Neuronal stem cell (in vitro differentiated cells): Measurements from ENCODE around the gene CPS1.

ENCODE experiments used
- DNase-seq: peaks from one replicate; pipeline ENCODE4 v3.0.0-alpha.2; 2013; ENCODE audit warnings: low spot score
- H2AFZ ChIP-seq: one replicate; pipeline ENCODE4 v1.6.1; 2013; ENCODE audit warnings: mild to moderate bottlenecking, low read length, inconsistent platforms
- H2AK5ac ChIP-seq: 2 replicates; pipeline ENCODE4 v1.6.1; 2013; ENCODE audit warnings: low read depth, mild to moderate bottlenecking, inconsistent platforms, low read length, moderate library complexity, mixed read lengths
- H2BK120ac ChIP-seq: 2 replicates; pipeline ENCODE4 v1.6.1; 2013; ENCODE audit warnings: low read depth, mild to moderate bottlenecking, inconsistent platforms, low read length, moderate library complexity, mixed read lengths
- H2BK12ac ChIP-seq: one replicate; pipeline ENCODE4 v1.6.1; 2013; ENCODE audit warnings: low read length, inconsistent platforms
- H2BK15ac ChIP-seq: 2 replicates; pipeline ENCODE4 v1.6.1; 2013; ENCODE audit warnings: mild to moderate bottlenecking, low read length, inconsistent platforms, mixed read lengths
- H2BK5ac ChIP-seq: one replicate; pipeline ENCODE4 v1.6.1; 2013; ENCODE audit warnings: inconsistent platforms, mild to moderate bottlenecking, low read length, moderate library complexity
- H3K14ac ChIP-seq: one replicate; pipeline ENCODE4 v1.6.1; 2013; ENCODE audit warnings: low read length, inconsistent platforms
- H3K18ac ChIP-seq: 2 replicates; pipeline ENCODE4 v1.6.1; 2013; ENCODE audit warnings: low read length, inconsistent platforms
- H3K23ac ChIP-seq: 2 replicates; pipeline ENCODE4 v1.6.1; 2013; ENCODE audit warnings: low read depth, mild to moderate bottlenecking, mixed read lengths, low read length, inconsistent platforms; ENCODE audit not compliant: poor library complexity
- H3K27ac ChIP-seq: replicated peaks from 3 replicates; pipeline ENCODE4 v1.5.1; 2013; ENCODE audit warnings: low read length, inconsistent platforms
- H3K27me3 ChIP-seq, 3 experiments: 2 replicates each; pipeline ENCODE4 v1.6.1; 2013; ENCODE audit warnings: low read length in 3 of 3, mild to moderate bottlenecking in 2 of 3, inconsistent platforms in 1 of 3, low read depth in 1 of 3, mixed read lengths in 1 of 3, moderate library complexity in 1 of 3; ENCODE audit not compliant: control insufficient read depth in 3 of 3, insufficient read depth in 3 of 3
- H3K36me3 ChIP-seq, 2 donors: replicated peaks in 1 of 2; 2 replicates each; pipeline ENCODE4 v1.6.1; 2013; ENCODE audit warnings: low read length in 2 of 2; ENCODE audit not compliant: control insufficient read depth in 2 of 2, insufficient read depth in 2 of 2
- H3K4ac ChIP-seq: 2 replicates; pipeline ENCODE4 v1.6.1; 2013; ENCODE audit warnings: inconsistent platforms, mild to moderate bottlenecking, low read length, moderate library complexity
- H3K4me1 ChIP-seq, 2 donors: 1 replicate in 1 of 2; 2 replicates in 1 of 2; pipeline ENCODE4 v1.6.1; 2013; ENCODE audit warnings: low read length in 2 of 2, low read depth in 1 of 2; ENCODE audit not compliant: control insufficient read depth in 2 of 2, insufficient read depth in 1 of 2
- H3K4me2 ChIP-seq: one replicate; pipeline ENCODE4 v1.6.1; 2013; ENCODE audit warnings: mild to moderate bottlenecking, low read length, inconsistent platforms; ENCODE audit not compliant: insufficient read depth, poor library complexity, severe bottlenecking
- H3K4me3 ChIP-seq, 2 donors: 2 replicates each; pipeline ENCODE4 v1.5.1; 2013; ENCODE audit warnings: low read length in 2 of 2, mild to moderate bottlenecking in 2 of 2, inconsistent platforms in 1 of 2, moderate library complexity in 1 of 2
- H3K79me1 ChIP-seq: one replicate; pipeline ENCODE4 v1.6.1; 2013; ENCODE audit warnings: low read depth, mild to moderate bottlenecking, inconsistent platforms, low read length, moderate library complexity
- H3K9ac ChIP-seq: one replicate; pipeline ENCODE4 v1.6.1; 2013; ENCODE audit warnings: mild to moderate bottlenecking, low read depth, low read length, inconsistent platforms; ENCODE audit not compliant: poor library complexity
- H3K9me3 ChIP-seq, 2 donors: replicated peaks in 1 of 2; 2 replicates each; pipeline versions ENCODE3 to v1.6.1; 2013; ENCODE audit warnings: low read length in 2 of 2, mild to moderate bottlenecking in 2 of 2, inconsistent platforms in 1 of 2, low read depth in 1 of 2, mixed read lengths in 1 of 2, moderate library complexity in 1 of 2; ENCODE audit not compliant: control insufficient read depth in 2 of 2, insufficient read depth in 1 of 2
- H4K8ac ChIP-seq: one replicate; pipeline ENCODE4 v1.6.1; 2013; ENCODE audit warnings: low read depth, mild to moderate bottlenecking, inconsistent platforms, low read length, moderate library complexity
- H4K91ac ChIP-seq: one replicate; pipeline ENCODE4 v1.6.1; 2013; ENCODE audit warnings: low read length, low read depth, mild to moderate bottlenecking, inconsistent platforms; ENCODE audit not compliant: poor library complexity
- WGBS, 2 donors: extraction: QIAGEN DNeasy Blood & Tissue Kit; methylation state at CpG; one replicate each; pipeline ENCODE4 v1.1.7; 2013; ENCODE audit warnings: missing lambda C conversion rate in 2 of 2, mixed read lengths in 1 of 2; ENCODE audit not compliant: insufficient read length in 2 of 2, insufficient replicate concordance in 1 of 2; ENCODE audit errors: extremely low coverage in 2 of 2; 5-methylcytosine and 5-hydroxymethylcytosine counted together

CPS1 gene

GRCh38 chr2:210593166-210593565, 36.8 kb downstream of the CPS1 start:
- DNase-seq: no peak
- no peak overlapping the region for H2BK120ac ChIP-seq

GRCh38 chr2:210598219-210598618, 41.8 kb downstream of the CPS1 start:
- no peak for DNase-seq
- Histone ChIP-seq H3K27me3 (no peaks in the 10 kb centered on the region), H2BK120ac (no peak overlapping the region), H3K79me1 (no peaks in the 10 kb centered on the region), H4K8ac (no peak overlapping the region), H3K9me3 (peaks cover 0 to 12% of the 10 kb centered on the region in 2 donors), H2BK15ac (no peak overlapping the region), H2AFZ (no peak overlapping the region), H3K36me3 (peaks cover 0 to 49% of the 10 kb centered on the region in 2 donors), H2AK5ac (no peak overlapping the region), H3K27ac (no peak overlapping the region), H2BK12ac (no peak overlapping the region), H3K23ac (no peak overlapping the region), H3K4me2 (no peak overlapping the region), H3K4ac (no peak overlapping the region), H2BK5ac (no peak overlapping the region), H3K14ac (no peak overlapping the region), H3K4me1 (peaks cover 0 to 6% of the 10 kb centered on the region in 2 donors), H3K4me3 (no peak overlapping the region), H3K18ac (no peak overlapping the region), H3K9ac (no peak overlapping the region), H4K91ac (no peak overlapping the region)
- no CpG with 5 or more reads among the region's 3 CpGs for WGBS, 2 donors

More at GRCh38 chr2:210593166-210593565, 36.8 kb downstream of the CPS1 start:
- Histone ChIP-seq H2BK15ac (no peak overlapping the region), H2BK5ac (no peak overlapping the region), H3K23ac (no peak overlapping the region), H2BK12ac (no peak overlapping the region), H3K27me3 (no peaks in the 10 kb centered on the region), H3K4me2 (no peak overlapping the region), H3K36me3 (peaks cover 0 to 14% of the 10 kb centered on the region in 2 donors), H3K4me1 (peaks cover 0 to 14% of the 10 kb centered on the region in 2 donors), H3K14ac (no peak overlapping the region), H4K91ac (no peak overlapping the region), H2AFZ (peak overlapping the region; percentile 54), H3K18ac (no peak overlapping the region), H3K9ac (no peak overlapping the region), H3K4me3 (no peak overlapping the region), H3K9me3 (peaks cover 0 to 5% of the 10 kb centered on the region in 2 donors), H3K79me1 (no peaks in the 10 kb centered on the region), H2AK5ac (no peak overlapping the region), H3K4ac (no peak overlapping the region), H3K27ac (no peak overlapping the region), H4K8ac (no peak overlapping the region)
- no CpG with 5 or more reads among the region's 4 CpGs for WGBS, 2 donors

- Histone ChIP-seq H2BK15ac (no peak overlapping the region), H3K27me3 (no peaks in the 10 kb centered on the region), H3K4me1 (no peaks in the 10 kb centered on the region), H4K8ac (no peak overlapping the region), H3K4me3 (no peak overlapping the region), H4K91ac (no peak overlapping the region), H3K79me1 (no peaks in the 10 kb centered on the region), H3K9ac (no peak overlapping the region), H3K23ac (no peak overlapping the region), H3K4me2 (no peak overlapping the region), H3K4ac (no peak overlapping the region), H2BK120ac (no peak overlapping the region), H2BK5ac (no peak overlapping the region), H3K18ac (no peak overlapping the region), H3K9me3 (peaks cover 0 to 12% of the 10 kb centered on the region in 2 donors), H3K36me3 (peaks cover 0 to 52% of the 10 kb centered on the region in 2 donors), H3K27ac (no peak overlapping the region), H2BK12ac (no peak overlapping the region), H2AK5ac (no peak overlapping the region), H3K14ac (no peak overlapping the region), H2AFZ (no peak overlapping the region)
- DNase-seq: no peak
- no CpG with 5 or more reads among the region's 1 CpG for WGBS, 2 donors
These were observed 43.1 kb downstream of the CPS1 start for GRCh38 chr2:210599476-210599875.

- H3K27ac ChIP-seq: no peak overlapping the region
- H3K9ac ChIP-seq: no peak overlapping the region
These were observed 48.3 kb downstream of the CPS1 start for GRCh38 chr2:210604666-210605065.

More at GRCh38 chr2:210604666-210605065, 48.3 kb downstream of the CPS1 start:
- H3K27me3 ChIP-seq: no peaks in the 10 kb centered on the region
- no peak overlapping the region for H3K4me3 ChIP-seq
- no CpG with 5 or more reads among the region's 1 CpG for WGBS, 2 donors
- H2BK15ac ChIP-seq: no peak overlapping the region
- no peak overlapping the region for H2BK5ac ChIP-seq
- H2AFZ ChIP-seq: no peak overlapping the region
- no peak overlapping the region for H3K4ac ChIP-seq
- no peak overlapping the region for H3K14ac ChIP-seq
- H3K4me2 ChIP-seq: no peak overlapping the region
- no peaks in the 10 kb centered on the region for H3K4me1 ChIP-seq
- H2AK5ac ChIP-seq: no peak overlapping the region
- no peak overlapping the region for H2BK120ac ChIP-seq
- H3K18ac ChIP-seq: no peak overlapping the region
- no peaks in the 10 kb centered on the region for H3K9me3 ChIP-seq
- H3K36me3 ChIP-seq: peaks cover 0 to 75% of the 10 kb centered on the region in 2 donors
- H2BK12ac ChIP-seq: no peak overlapping the region
- H3K23ac ChIP-seq: no peak overlapping the region
- no peak for DNase-seq
- no peak overlapping the region for H4K8ac ChIP-seq
- H3K79me1 ChIP-seq: no peaks in the 10 kb centered on the region
- H4K91ac ChIP-seq: no peak overlapping the region
